ENCODE data around the gene LIMA1.
"Not testable (repeated sequence)": the region's sequence is repeated elsewhere in the genome, so short reads cannot be mapped to it uniquely, and the experiment has no call there.

LIMA1 gene

DNA sequence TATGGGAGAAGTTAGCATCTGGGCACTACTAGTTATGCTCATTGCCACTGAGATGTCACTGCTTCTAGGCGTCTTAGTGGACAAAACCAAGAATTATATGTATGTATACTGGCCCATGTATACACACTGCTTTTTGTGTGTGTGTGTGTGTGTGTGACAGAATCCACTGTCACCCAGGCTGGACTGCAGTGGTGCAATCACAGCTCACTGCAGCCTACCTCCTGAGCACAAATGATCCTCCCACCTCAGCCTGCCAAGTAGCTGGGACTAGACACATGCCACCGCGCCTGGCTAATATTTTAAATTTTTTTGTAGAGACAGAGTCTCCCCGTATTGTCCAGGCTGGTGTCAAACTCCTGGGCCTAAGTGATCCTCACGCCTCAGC lies 25.2 kb downstream of the LIMA1 start:
- Histone ChIP-seq H3K27ac (ENCODE audit: low read length) (peak overlapping the region; percentile 74), H3K4me3 (ENCODE audit: low read depth in 1 of 2, low read length in 2 of 2) (no peak overlapping the region), H3K4me1 (ENCODE audit: control insufficient read depth in 1 of 2, insufficient read depth in 2 of 2, low read length in 2 of 2) (peaks cover 14 to 15% of the 10 kb centered on the region in 2 donors), H3K36me3 (ENCODE audit: control insufficient read depth in 1 of 2, insufficient read depth in 2 of 2, low read length in 2 of 2) (no peaks in the 10 kb centered on the region), H3K9me3 (ENCODE audit: control insufficient read depth in 1 of 2, low read length in 2 of 2) (no peaks in the 10 kb centered on the region), H3K27me3 (ENCODE audit: low read depth, low read length) (no peaks in the 10 kb centered on the region)

DNA sequence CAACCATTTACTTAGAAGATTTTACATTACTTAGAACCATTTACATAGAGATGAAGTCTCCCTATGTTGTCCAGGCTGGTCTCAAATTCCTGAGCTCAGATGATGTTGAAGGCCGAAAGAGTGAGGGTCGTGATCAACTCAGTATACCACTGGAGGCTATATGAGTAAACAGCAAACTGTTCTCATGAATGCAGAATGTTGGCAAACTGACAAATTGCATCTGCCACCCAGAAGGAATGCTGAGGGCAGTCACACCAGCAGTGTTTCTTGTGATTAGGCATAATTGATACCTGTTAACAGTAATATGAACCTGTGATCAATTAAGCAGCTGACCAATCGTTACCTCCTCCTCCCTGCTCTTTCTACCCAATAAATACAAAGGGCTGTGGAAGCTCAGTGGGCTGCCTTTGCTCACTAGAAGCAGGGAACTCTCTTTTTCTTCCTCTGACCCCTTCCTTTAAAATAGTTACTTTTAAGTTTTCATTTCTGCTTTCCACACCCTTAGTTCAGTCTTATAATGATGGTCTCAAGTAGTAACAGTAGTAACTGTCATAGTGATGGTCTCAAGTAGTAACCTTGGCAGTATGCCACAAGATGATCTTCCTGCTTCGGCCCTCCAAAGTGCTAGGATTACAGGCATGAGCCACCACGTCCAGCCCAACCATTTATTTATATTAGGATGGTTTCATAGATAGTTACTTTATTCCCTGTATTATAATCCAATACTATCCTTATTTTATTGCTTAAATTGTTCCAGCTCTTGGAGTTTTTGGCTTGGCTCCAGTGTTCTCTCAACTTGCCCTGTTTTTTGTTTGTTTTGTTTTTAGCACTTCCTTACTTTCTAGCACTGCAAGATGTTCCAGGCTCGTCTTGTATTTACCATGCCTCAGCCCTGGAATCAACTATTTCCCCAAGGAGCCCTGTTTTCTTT lies 25.8 kb downstream of the LIMA1 start:
- Histone ChIP-seq H3K4me1 (ENCODE audit: control insufficient read depth in 1 of 2, insufficient read depth in 2 of 2, low read length in 2 of 2) (peaks cover 14 to 15% of the 10 kb centered on the region in 2 donors), H3K36me3 (ENCODE audit: control insufficient read depth in 1 of 2, insufficient read depth in 2 of 2, low read length in 2 of 2) (no peaks in the 10 kb centered on the region), H3K9me3 (ENCODE audit: control insufficient read depth in 1 of 2, low read length in 2 of 2) (no peaks in the 10 kb centered on the region), H3K4me3 (ENCODE audit: low read depth in 1 of 2, low read length in 2 of 2) (no peak overlapping the region), H3K27me3 (ENCODE audit: low read depth, low read length) (no peaks in the 10 kb centered on the region), H3K27ac (ENCODE audit: low read length) (peak overlapping the region; percentile 74)

DNA sequence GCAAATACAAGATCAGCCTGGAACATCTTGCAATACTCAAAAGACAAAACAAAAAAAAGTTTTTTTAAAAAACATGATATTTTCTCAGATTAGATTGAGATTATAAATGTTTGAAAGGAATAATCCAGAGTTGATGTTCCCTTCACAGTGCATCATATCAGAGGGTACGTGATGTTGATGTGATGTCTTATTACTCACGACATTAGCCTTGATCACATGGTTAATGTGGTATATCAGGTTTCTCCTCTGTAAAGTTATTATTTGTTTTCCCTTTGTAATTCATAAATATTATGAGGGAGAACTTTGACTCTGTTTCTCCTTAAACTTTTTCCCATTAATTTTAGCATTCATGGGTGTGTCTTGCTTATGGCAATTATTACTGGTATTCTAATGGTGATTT lies 26.6 kb downstream of the LIMA1 start:
- Histone ChIP-seq H3K27ac (ENCODE audit: low read length) (no peak overlapping the region), H3K36me3 (ENCODE audit: control insufficient read depth in 1 of 2, insufficient read depth in 2 of 2, low read length in 2 of 2) (no peaks in the 10 kb centered on the region), H3K27me3 (ENCODE audit: low read depth, low read length) (no peaks in the 10 kb centered on the region), H3K4me3 (ENCODE audit: low read depth in 1 of 2, low read length in 2 of 2) (no peak overlapping the region), H3K4me1 (ENCODE audit: control insufficient read depth in 1 of 2, insufficient read depth in 2 of 2, low read length in 2 of 2) (peaks cover 15 to 18% of the 10 kb centered on the region in 2 donors), H3K9me3 (ENCODE audit: control insufficient read depth in 1 of 2, low read length in 2 of 2) (no peaks in the 10 kb centered on the region)

DNA sequence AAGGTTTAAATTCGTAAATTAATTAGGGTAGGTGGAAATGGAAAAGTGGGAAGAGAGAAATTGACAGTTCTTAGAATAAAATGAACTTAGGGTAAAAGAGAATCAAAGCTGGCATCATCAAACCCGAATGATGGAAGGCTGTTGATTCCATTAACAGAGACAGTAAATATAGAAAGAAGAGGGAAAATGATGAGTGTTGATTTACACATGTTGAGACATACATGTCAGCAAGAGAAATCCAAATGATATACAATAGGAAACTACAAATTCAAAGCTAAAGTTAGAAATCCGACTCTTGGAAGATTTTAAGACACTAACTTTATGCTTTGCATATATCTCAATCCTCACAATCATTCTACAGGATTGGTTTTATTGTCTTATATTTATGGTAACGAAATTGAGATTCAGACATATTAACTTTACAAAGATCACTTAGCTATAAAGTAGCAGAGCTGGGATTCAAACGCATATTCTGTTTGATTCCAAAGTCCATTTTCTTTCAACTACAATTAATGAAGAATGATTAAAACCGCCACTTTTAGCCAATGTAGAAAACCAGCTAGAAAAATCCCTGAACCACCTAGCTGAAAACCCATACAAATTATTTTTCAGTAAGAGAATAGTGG lies 30.2 kb downstream of the LIMA1 start:
- Histone ChIP-seq H3K9me3 (ENCODE audit: control insufficient read depth in 1 of 2, low read length in 2 of 2) (no peaks in the 10 kb centered on the region), H3K36me3 (ENCODE audit: control insufficient read depth in 1 of 2, insufficient read depth in 2 of 2, low read length in 2 of 2) (no peaks in the 10 kb centered on the region), H3K27me3 (ENCODE audit: low read depth, low read length) (no peaks in the 10 kb centered on the region), H3K4me3 (ENCODE audit: low read depth in 1 of 2, low read length in 2 of 2) (no peak overlapping the region), H3K4me1 (ENCODE audit: control insufficient read depth in 1 of 2, insufficient read depth in 2 of 2, low read length in 2 of 2) (peaks cover 14 to 20% of the 10 kb centered on the region in 2 donors), H3K27ac (ENCODE audit: low read length) (peak overlapping the region; percentile 24)

DNA sequence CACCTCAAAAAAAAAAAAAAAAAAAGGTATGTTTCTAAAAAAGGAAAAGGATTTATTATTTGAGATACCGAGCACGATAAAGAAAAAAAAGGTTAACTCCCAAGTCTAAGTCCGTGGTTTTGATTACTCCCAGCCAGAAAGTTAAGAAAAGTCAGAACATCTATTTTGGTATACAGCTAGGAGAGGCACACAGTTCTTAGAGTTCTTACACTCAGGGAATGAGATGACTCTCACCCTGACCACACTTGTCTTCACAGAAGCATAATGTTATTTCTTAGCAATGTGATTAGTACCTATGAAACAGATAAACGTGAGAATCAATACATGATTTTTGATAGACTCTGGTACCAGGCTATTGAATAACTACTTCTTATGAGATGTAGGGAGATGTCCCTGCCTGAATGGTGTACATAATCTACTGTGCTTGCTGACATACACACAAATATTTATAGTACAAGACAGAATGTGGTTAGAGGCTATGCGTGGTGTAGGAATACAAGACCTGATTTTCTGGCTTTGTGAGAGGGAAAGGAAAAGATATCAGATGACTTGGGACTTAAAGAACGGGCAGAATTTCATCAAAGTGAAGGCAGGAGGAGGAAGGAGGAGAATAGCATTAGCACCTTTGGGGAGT lies 31.6 kb downstream of the LIMA1 start:
- Histone ChIP-seq H3K4me3 (ENCODE audit: low read depth in 1 of 2, low read length in 2 of 2) (no peak overlapping the region), H3K27ac (ENCODE audit: low read length) (peak overlapping the region; percentile 32), H3K4me1 (ENCODE audit: control insufficient read depth in 1 of 2, insufficient read depth in 2 of 2, low read length in 2 of 2) (peaks cover 4 to 11% of the 10 kb centered on the region in 2 donors), H3K36me3 (ENCODE audit: control insufficient read depth in 1 of 2, insufficient read depth in 2 of 2, low read length in 2 of 2) (peaks cover 0 to under 1% of the 10 kb centered on the region in 2 donors), H3K9me3 (ENCODE audit: control insufficient read depth in 1 of 2, low read length in 2 of 2) (no peaks in the 10 kb centered on the region), H3K27me3 (ENCODE audit: low read depth, low read length) (no peaks in the 10 kb centered on the region)

DNA sequence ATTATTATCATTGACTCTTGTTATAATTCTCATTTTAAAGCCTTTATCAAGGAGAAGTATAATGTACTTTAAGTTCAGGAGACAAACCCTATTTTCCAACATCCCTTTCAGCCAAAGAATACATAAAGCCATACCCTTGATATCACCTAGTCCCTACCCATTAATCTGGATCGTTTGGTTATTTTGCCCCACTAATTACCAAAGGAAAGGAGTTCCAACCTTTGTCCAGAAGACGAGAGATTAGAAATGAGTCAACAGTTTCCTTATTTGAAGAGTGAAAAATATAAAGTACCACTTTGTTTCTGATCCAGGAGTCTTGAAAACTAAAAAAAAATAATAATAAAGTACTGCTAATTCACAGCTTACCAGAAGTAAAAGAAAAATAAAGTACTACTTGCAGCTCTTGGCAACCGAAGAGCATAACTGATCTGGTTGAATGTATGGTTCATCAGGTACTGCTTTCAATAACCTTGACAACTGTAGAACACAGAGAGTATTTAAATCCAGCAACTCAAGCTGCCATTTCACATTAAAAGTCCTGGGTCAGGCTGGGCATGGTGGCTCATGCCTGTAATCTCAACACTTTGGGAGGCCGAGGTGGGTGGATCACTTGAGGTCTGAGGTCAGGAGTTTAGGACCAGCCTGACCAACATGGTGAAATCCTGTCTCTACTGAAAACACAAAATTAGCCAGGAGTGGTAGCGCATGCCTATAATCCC lies 33.7 kb downstream of the LIMA1 start:
- Histone ChIP-seq H3K27me3 (ENCODE audit: low read depth, low read length) (no peaks in the 10 kb centered on the region), H3K36me3 (ENCODE audit: control insufficient read depth in 1 of 2, insufficient read depth in 2 of 2, low read length in 2 of 2) (peaks cover 0 to 7% of the 10 kb centered on the region in 2 donors), H3K4me3 (ENCODE audit: low read depth in 1 of 2, low read length in 2 of 2) (no peak overlapping the region), H3K9me3 (ENCODE audit: control insufficient read depth in 1 of 2, low read length in 2 of 2) (no peaks in the 10 kb centered on the region), H3K4me1 (ENCODE audit: control insufficient read depth in 1 of 2, insufficient read depth in 2 of 2, low read length in 2 of 2) (peaks cover 4 to 6% of the 10 kb centered on the region in 2 donors), H3K27ac (ENCODE audit: low read length) (peak overlapping the region; percentile 56)

DNA sequence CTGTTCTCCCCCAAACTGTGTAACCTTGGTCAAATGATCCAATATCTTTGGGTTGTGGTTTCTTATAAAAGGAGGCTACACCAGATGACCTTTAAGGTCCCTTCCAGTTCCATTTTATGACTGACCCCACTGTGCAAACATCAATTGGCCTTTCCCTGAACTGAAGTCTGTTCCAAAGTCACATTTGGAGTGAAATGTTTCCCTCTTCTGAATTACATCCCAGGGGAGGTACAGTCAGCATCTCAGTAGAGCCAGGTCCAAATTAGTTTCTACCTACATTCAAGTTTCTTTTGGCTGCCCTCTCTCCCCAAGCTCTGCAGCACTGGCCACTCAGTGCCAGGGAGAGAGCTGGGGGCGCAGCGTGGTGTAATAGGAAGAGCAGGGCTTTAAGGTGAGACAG lies 34.4 kb downstream of the LIMA1 start:
- no peak overlapping the region for H3K4me3 ChIP-seq (ENCODE audit: low read depth in 1 of 2, low read length in 2 of 2)
- H3K9me3 ChIP-seq (ENCODE audit: control insufficient read depth in 1 of 2, low read length in 2 of 2) = no peaks in the 10 kb centered on the region
- no peaks in the 10 kb centered on the region for H3K27me3 ChIP-seq (ENCODE audit: low read depth, low read length)
- H3K4me1 ChIP-seq (ENCODE audit: control insufficient read depth in 1 of 2, insufficient read depth in 2 of 2, low read length in 2 of 2) = peaks cover 4 to 6% of the 10 kb centered on the region in 2 donors
- H3K27ac ChIP-seq (ENCODE audit: low read length) = peak overlapping the region; percentile 64
- H3K36me3 ChIP-seq (ENCODE audit: control insufficient read depth in 1 of 2, insufficient read depth in 2 of 2, low read length in 2 of 2) = peaks cover 0 to 7% of the 10 kb centered on the region in 2 donors

DNA sequence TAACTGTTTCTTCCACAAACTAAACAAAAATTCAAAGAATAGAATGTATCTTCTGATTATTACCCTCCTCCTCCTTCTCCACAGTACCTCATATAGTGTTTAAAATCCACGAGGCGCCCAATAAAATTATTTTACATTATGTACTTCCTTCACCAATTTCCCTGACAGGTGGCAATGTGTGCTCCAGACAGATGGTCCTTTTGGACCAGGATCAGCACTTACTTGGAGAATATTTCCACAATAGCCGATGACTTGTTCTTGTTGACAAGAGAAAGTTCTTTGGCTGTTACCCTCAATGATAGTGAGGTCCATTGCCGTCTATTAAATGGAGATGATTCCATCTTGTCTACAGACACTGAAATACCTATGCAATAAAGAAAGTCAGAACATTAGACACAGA lies 34.9 kb downstream of the LIMA1 start:
- Histone ChIP-seq H3K27ac (ENCODE audit: low read length) (peak overlapping the region; percentile 64), H3K27me3 (ENCODE audit: low read depth, low read length) (no peaks in the 10 kb centered on the region), H3K4me1 (ENCODE audit: control insufficient read depth in 1 of 2, insufficient read depth in 2 of 2, low read length in 2 of 2) (peaks cover 4 to 8% of the 10 kb centered on the region in 2 donors), H3K9me3 (ENCODE audit: control insufficient read depth in 1 of 2, low read length in 2 of 2) (no peaks in the 10 kb centered on the region), H3K36me3 (ENCODE audit: control insufficient read depth in 1 of 2, insufficient read depth in 2 of 2, low read length in 2 of 2) (peaks cover 0 to 7% of the 10 kb centered on the region in 2 donors), H3K4me3 (ENCODE audit: low read depth in 1 of 2, low read length in 2 of 2) (no peak overlapping the region)

DNA sequence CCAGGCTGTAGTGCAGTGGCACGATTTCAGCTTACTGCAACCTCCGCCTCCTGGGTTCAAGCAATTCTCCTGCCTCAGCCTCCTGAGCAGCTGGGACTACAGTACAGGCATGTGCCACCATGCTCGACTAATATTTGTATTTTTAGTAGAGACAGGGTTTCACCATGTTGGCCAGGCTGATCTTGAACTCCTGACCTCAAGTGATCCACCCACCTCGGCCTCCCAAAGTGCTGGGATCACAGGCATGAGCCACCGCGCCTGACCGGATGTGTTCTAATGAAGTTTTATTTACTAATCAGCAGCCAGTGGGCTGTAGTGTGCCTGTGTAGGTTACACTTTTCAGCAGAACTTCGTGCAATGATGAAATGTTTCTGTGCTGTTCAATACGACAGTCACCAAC lies 35.7 kb downstream of the LIMA1 start:
- H3K9me3 ChIP-seq (ENCODE audit: control insufficient read depth in 1 of 2, low read length in 2 of 2); H3K27me3 ChIP-seq (ENCODE audit: low read depth, low read length); H3K4me3 ChIP-seq (ENCODE audit: low read depth in 1 of 2, low read length in 2 of 2); H3K36me3 ChIP-seq (ENCODE audit: control insufficient read depth in 1 of 2, insufficient read depth in 2 of 2, low read length in 2 of 2): not testable (repeated sequence)
- Histone ChIP-seq H3K27ac (ENCODE audit: low read length) (peak overlapping the region; percentile 63), H3K4me1 (ENCODE audit: control insufficient read depth in 1 of 2, insufficient read depth in 2 of 2, low read length in 2 of 2) (peaks cover 4 to 14% of the 10 kb centered on the region in 2 donors)

DNA sequence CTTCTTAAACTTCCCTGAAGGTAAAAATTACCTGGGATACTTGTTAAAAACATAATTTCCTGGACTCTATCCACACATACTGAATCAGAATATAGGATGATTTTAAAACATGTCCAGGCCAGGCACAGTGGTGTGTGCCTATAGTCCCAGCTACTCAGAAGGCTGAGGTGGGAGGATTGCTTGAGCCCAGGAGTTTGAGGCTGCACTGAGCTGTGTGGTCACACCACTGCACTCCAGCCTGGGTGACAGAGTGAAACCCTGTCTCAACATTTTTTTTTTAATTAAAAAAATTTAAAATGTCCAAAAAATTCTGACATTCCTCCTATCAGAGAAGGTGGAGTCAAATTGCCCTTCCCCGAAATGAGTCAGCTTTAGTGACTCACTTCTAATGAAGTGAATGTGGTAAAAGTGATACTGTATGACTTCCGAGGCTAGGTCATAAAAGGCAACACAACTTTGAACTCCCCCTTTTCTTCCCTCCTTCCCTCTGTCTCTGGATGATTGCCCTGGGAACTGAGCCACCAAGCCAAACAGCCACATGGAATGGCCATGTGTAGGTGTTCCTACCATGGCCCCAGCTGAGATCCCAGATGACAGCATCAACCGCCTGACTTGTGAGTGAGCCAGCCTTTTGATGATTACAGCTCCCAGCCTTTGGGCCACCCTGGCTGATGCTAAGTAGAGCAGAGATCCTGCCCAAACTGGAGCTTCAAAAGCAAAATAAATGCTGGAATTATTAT lies 36.3 kb downstream of the LIMA1 start:
- Histone ChIP-seq H3K36me3 (ENCODE audit: control insufficient read depth in 1 of 2, insufficient read depth in 2 of 2, low read length in 2 of 2) (peaks cover 0 to 7% of the 10 kb centered on the region in 2 donors), H3K4me1 (ENCODE audit: control insufficient read depth in 1 of 2, insufficient read depth in 2 of 2, low read length in 2 of 2) (peaks cover 4 to 19% of the 10 kb centered on the region in 2 donors), H3K9me3 (ENCODE audit: control insufficient read depth in 1 of 2, low read length in 2 of 2) (no peaks in the 10 kb centered on the region), H3K27ac (ENCODE audit: low read length) (peak overlapping the region; percentile 65), H3K4me3 (ENCODE audit: low read depth in 1 of 2, low read length in 2 of 2) (no peak overlapping the region), H3K27me3 (ENCODE audit: low read depth, low read length) (no peaks in the 10 kb centered on the region)
